Ovary (tissue), 3 donors: ENCODE results near the gene MTCH2.

Source experiments
- EP300 ChIP-seq: sonication (generic); formaldehyde crosslinking; IDR thresholded peaks from one replicate; pipeline ENCODE4 v1.6.1; 2017; ENCODE audit warnings: antibody characterized with exemption
- POLR2A ChIP-seq: fragments of 450-650 bp; IDR thresholded peaks from one replicate; pipeline ENCODE4 v1.6.1; 2017; ENCODE audit warnings: antibody characterized with exemption, mild to moderate bottlenecking, moderate library complexity
- TF ChIP-seq, protein P1 (sequence below), 3 donors: fragments of 450-650 bp in 2 of 3; fragments of 200-600 bp in 1 of 3; IDR thresholded peaks; one replicate each; pipeline versions ENCODE4 v1.5.1 to v1.8.0; 2016 to 2022; ENCODE audit warnings: antibody characterized with exemption in 3 of 3, mild to moderate bottlenecking in 1 of 3
- donor health status: DM: no; HTN: no; CAD: no.

GRCh38 chr11:47641600-47642098, 710 bp downstream of the MTCH2 start:
- TF ChIP-seq, protein P1, sequence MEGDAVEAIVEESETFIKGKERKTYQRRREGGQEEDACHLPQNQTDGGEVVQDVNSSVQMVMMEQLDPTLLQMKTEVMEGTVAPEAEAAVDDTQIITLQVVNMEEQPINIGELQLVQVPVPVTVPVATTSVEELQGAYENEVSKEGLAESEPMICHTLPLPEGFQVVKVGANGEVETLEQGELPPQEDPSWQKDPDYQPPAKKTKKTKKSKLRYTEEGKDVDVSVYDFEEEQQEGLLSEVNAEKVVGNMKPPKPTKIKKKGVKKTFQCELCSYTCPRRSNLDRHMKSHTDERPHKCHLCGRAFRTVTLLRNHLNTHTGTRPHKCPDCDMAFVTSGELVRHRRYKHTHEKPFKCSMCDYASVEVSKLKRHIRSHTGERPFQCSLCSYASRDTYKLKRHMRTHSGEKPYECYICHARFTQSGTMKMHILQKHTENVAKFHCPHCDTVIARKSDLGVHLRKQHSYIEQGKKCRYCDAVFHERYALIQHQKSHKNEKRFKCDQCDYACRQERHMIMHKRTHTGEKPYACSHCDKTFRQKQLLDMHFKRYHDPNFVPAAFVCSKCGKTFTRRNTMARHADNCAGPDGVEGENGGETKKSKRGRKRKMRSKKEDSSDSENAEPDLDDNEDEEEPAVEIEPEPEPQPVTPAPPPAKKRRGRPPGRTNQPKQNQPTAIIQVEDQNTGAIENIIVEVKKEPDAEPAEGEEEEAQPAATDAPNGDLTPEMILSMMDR (IDR thresholded peaks at IDR 0.05) = no peak
- TF ChIP-seq POLR2A (no peak), EP300 (no peak)
